HEK293 (cell line): ENCODE results near the gene SCUBE3.

Experiments
- CTCF ChIA-PET: fragments of 350-600 bp; formaldehyde crosslinking; extraction: SDS; loops from one replicate; lab custom pipeline; 2021; ENCODE audit warnings: antibody characterized with exemption; lab: Yijun Ruan, JAX
- POLR2A ChIA-PET: fragments of 300-600 bp; formaldehyde crosslinking; extraction: SDS; loops from one replicate; lab custom pipeline; 2020; ENCODE audit warnings: antibody characterized with exemption, inconsistent platforms; lab: Yijun Ruan, JAX
- H3K27ac ChIP-seq: fragments of 200-500 bp; sonication (Bioruptor generic); 2 replicates; pipeline ENCODE4 v1.5.1; 2014; ENCODE audit warnings: low read depth, low read length, control low read depth, inconsistent platforms; ENCODE audit errors: extremely low read depth
- H3K36me3 ChIP-seq, 2 experiments: fragments of 200-500 bp in 1 of 2; sonication (Bioruptor generic) in 1 of 2; 1 replicate in 1 of 2; 2 replicates in 1 of 2; pipeline ENCODE4 v1.5.1; 2014 to 2017; ENCODE audit warnings: inconsistent platforms in 2 of 2, low read length in 2 of 2; ENCODE audit not compliant: control insufficient read depth in 2 of 2, insufficient read depth in 1 of 2
- H3K4me1 ChIP-seq: fragments of 200-500 bp; sonication (Bioruptor generic); 2 replicates; pipeline ENCODE4 v1.5.1; 2014; ENCODE audit warnings: mild to moderate bottlenecking, low read length, inconsistent platforms; ENCODE audit not compliant: control insufficient read depth, insufficient read depth
- H3K4me3 ChIP-seq: 2 replicates; pipeline ENCODE4 v1.5.1; 2011; ENCODE audit warnings: low read depth, mild to moderate bottlenecking, control low read depth, low read length, moderate library complexity
- H3K9me3 ChIP-seq: fragments of 200-500 bp; sonication (Bioruptor generic); 2 replicates; pipeline ENCODE4 v1.5.1; 2014; ENCODE audit warnings: low read depth, low read length, inconsistent platforms; ENCODE audit not compliant: control insufficient read depth, insufficient read depth
- TRIM28 ChIP-seq: IDR thresholded peaks from 2 replicates; pipeline ENCODE4 v1.6.1; 2011; ENCODE audit warnings: low read length, control low read depth, borderline replicate concordance
- WT1 ChIP-seq: fragments of 450-650 bp; formaldehyde crosslinking; IDR thresholded peaks from 2 replicates; pipeline ENCODE4 v1.5.1; 2016; ENCODE audit warnings: missing biosample characterization, missing genetic modification characterization
- YY2 ChIP-seq: fragments of 450-650 bp; formaldehyde crosslinking; IDR thresholded peaks from 2 replicates; pipeline ENCODE4 v1.5.1; 2016; ENCODE audit warnings: missing biosample characterization, missing genetic modification characterization
- ZBTB17 ChIP-seq: fragments of 450-650 bp; formaldehyde crosslinking; IDR thresholded peaks from 2 replicates; pipeline ENCODE4 v1.5.1; 2016; ENCODE audit warnings: missing biosample characterization, missing genetic modification characterization
- ZBTB48 ChIP-seq: fragments of 450-650 bp; formaldehyde crosslinking; IDR thresholded peaks from 2 replicates; pipeline ENCODE4 v1.5.1; 2016; ENCODE audit warnings: missing biosample characterization, missing genetic modification characterization
- ZNF175 ChIP-seq: fragments of 450-650 bp; formaldehyde crosslinking; IDR thresholded peaks from 2 replicates; pipeline ENCODE4 v1.5.1; 2016; ENCODE audit warnings: missing biosample characterization, missing genetic modification characterization
- ZNF398 ChIP-seq: fragments of 450-650 bp; formaldehyde crosslinking; IDR thresholded peaks from 2 replicates; pipeline ENCODE4 v1.5.1; 2017; ENCODE audit warnings: missing biosample characterization, missing genetic modification characterization
- ZNF423 ChIP-seq: fragments of 450-650 bp; formaldehyde crosslinking; IDR thresholded peaks from 2 replicates; pipeline ENCODE4 v1.5.1; 2016; ENCODE audit warnings: missing biosample characterization, missing genetic modification characterization
- ZNF510 ChIP-seq: fragments of 450-650 bp; formaldehyde crosslinking; IDR thresholded peaks from 2 replicates; pipeline ENCODE4 v1.5.1; 2018; ENCODE audit warnings: mild to moderate bottlenecking, missing genetic modification characterization, missing biosample characterization; ENCODE audit not compliant: insufficient replicate concordance
- ZNF514 ChIP-seq: fragments of 450-650 bp; formaldehyde crosslinking; IDR thresholded peaks from 2 replicates; pipeline ENCODE4 v1.5.1; 2016; ENCODE audit warnings: missing biosample characterization, missing genetic modification characterization
- ZNF560 ChIP-seq: fragments of 450-650 bp; formaldehyde crosslinking; IDR thresholded peaks from 2 replicates; pipeline ENCODE4 v1.5.1; 2017; ENCODE audit warnings: missing biosample characterization, missing genetic modification characterization, borderline replicate concordance
- ZNF707 ChIP-seq: fragments of 450-650 bp; formaldehyde crosslinking; IDR thresholded peaks from 2 replicates; pipeline ENCODE4 v1.5.1; 2016; ENCODE audit warnings: missing biosample characterization, missing genetic modification characterization
- ZNF776 ChIP-seq: fragments of 450-650 bp; formaldehyde crosslinking; IDR thresholded peaks from 2 replicates; pipeline ENCODE4 v1.5.0; 2017; ENCODE audit warnings: missing biosample characterization, missing genetic modification characterization, borderline replicate concordance
- TF ChIP-seq, protein P1 (sequence below): fragments of 450-650 bp; formaldehyde crosslinking; IDR thresholded peaks from 2 replicates; pipeline ENCODE4 v1.5.1; 2017; ENCODE audit warnings: missing biosample characterization, missing genetic modification characterization
- TF ChIP-seq, protein P2 (sequence below): fragments of 450-650 bp; formaldehyde crosslinking; IDR thresholded peaks from 2 replicates; pipeline ENCODE4 v1.5.1; 2016; ENCODE audit warnings: missing biosample characterization, missing genetic modification characterization
- TF ChIP-seq, protein P3 (sequence below): fragments of 450-650 bp; formaldehyde crosslinking; IDR thresholded peaks from 2 replicates; pipeline ENCODE4 v1.5.1; 2016; ENCODE audit warnings: missing biosample characterization, missing genetic modification characterization, borderline replicate concordance
- TF ChIP-seq, protein P4 (sequence below): fragments of 450-650 bp; formaldehyde crosslinking; IDR thresholded peaks from 2 replicates; pipeline ENCODE4 v1.5.1; 2016; ENCODE audit warnings: missing biosample characterization, missing genetic modification characterization

SCUBE3 gene

DNA sequence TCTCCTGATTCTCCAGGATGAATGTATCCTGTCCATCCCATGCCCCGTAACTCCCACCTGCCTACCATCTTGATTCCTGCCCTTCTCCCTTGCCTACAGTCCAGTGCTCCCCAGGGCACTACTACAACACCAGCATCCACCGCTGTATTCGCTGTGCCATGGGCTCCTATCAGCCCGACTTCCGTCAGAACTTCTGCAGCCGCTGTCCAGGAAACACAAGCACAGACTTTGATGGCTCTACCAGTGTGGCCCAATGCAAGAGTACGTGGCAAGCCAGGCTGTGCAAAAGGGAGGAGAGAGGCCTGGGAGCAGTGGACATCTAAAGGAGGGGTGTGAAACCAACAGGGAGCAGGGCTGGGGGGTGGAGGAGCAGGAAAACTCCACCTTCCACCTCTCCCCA lies 30.8 kb downstream of the SCUBE3 start:
- TF ChIP-seq WT1 (tag by site-specific recombination) (no peak), ZNF514 (tag by site-specific recombination) (no peak), ZNF510 (no peak), ZBTB48 (tag by site-specific recombination) (no peak), ZNF175 (tag by site-specific recombination) (no peak), ZBTB17 (tag by site-specific recombination) (no peak), YY2 (tag by site-specific recombination) (no peak), TRIM28 (no peak), ZNF560 (tag by site-specific recombination) (no peak), ZNF776 (tag by site-specific recombination) (no peak), ZNF423 (tag by site-specific recombination) (no peak), ZNF398 (no peak), ZNF707 (tag by site-specific recombination) (no peak)
- TF ChIP-seq, protein P1, sequence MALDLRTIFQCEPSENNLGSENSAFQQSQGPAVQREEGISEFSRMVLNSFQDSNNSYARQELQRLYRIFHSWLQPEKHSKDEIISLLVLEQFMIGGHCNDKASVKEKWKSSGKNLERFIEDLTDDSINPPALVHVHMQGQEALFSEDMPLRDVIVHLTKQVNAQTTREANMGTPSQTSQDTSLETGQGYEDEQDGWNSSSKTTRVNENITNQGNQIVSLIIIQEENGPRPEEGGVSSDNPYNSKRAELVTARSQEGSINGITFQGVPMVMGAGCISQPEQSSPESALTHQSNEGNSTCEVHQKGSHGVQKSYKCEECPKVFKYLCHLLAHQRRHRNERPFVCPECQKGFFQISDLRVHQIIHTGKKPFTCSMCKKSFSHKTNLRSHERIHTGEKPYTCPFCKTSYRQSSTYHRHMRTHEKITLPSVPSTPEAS (tag by site-specific recombination) = no peak
- TF ChIP-seq, protein P2, sequence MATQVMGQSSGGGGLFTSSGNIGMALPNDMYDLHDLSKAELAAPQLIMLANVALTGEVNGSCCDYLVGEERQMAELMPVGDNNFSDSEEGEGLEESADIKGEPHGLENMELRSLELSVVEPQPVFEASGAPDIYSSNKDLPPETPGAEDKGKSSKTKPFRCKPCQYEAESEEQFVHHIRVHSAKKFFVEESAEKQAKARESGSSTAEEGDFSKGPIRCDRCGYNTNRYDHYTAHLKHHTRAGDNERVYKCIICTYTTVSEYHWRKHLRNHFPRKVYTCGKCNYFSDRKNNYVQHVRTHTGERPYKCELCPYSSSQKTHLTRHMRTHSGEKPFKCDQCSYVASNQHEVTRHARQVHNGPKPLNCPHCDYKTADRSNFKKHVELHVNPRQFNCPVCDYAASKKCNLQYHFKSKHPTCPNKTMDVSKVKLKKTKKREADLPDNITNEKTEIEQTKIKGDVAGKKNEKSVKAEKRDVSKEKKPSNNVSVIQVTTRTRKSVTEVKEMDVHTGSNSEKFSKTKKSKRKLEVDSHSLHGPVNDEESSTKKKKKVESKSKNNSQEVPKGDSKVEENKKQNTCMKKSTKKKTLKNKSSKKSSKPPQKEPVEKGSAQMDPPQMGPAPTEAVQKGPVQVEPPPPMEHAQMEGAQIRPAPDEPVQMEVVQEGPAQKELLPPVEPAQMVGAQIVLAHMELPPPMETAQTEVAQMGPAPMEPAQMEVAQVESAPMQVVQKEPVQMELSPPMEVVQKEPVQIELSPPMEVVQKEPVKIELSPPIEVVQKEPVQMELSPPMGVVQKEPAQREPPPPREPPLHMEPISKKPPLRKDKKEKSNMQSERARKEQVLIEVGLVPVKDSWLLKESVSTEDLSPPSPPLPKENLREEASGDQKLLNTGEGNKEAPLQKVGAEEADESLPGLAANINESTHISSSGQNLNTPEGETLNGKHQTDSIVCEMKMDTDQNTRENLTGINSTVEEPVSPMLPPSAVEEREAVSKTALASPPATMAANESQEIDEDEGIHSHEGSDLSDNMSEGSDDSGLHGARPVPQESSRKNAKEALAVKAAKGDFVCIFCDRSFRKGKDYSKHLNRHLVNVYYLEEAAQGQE = no peak
- TF ChIP-seq, protein P3, sequence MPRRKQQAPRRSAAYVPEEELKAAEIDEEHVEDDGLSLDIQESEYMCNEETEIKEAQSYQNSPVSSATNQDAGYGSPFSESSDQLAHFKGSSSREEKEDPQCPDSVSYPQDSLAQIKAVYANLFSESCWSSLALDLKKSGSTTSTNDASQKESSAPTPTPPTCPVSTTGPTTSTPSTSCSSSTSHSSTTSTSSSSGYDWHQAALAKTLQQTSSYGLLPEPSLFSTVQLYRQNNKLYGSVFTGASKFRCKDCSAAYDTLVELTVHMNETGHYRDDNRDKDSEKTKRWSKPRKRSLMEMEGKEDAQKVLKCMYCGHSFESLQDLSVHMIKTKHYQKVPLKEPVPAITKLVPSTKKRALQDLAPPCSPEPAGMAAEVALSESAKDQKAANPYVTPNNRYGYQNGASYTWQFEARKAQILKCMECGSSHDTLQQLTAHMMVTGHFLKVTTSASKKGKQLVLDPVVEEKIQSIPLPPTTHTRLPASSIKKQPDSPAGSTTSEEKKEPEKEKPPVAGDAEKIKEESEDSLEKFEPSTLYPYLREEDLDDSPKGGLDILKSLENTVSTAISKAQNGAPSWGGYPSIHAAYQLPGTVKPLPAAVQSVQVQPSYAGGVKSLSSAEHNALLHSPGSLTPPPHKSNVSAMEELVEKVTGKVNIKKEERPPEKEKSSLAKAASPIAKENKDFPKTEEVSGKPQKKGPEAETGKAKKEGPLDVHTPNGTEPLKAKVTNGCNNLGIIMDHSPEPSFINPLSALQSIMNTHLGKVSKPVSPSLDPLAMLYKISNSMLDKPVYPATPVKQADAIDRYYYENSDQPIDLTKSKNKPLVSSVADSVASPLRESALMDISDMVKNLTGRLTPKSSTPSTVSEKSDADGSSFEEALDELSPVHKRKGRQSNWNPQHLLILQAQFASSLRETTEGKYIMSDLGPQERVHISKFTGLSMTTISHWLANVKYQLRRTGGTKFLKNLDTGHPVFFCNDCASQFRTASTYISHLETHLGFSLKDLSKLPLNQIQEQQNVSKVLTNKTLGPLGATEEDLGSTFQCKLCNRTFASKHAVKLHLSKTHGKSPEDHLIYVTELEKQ (tag by site-specific recombination) = no peak
- TF ChIP-seq, protein P4, sequence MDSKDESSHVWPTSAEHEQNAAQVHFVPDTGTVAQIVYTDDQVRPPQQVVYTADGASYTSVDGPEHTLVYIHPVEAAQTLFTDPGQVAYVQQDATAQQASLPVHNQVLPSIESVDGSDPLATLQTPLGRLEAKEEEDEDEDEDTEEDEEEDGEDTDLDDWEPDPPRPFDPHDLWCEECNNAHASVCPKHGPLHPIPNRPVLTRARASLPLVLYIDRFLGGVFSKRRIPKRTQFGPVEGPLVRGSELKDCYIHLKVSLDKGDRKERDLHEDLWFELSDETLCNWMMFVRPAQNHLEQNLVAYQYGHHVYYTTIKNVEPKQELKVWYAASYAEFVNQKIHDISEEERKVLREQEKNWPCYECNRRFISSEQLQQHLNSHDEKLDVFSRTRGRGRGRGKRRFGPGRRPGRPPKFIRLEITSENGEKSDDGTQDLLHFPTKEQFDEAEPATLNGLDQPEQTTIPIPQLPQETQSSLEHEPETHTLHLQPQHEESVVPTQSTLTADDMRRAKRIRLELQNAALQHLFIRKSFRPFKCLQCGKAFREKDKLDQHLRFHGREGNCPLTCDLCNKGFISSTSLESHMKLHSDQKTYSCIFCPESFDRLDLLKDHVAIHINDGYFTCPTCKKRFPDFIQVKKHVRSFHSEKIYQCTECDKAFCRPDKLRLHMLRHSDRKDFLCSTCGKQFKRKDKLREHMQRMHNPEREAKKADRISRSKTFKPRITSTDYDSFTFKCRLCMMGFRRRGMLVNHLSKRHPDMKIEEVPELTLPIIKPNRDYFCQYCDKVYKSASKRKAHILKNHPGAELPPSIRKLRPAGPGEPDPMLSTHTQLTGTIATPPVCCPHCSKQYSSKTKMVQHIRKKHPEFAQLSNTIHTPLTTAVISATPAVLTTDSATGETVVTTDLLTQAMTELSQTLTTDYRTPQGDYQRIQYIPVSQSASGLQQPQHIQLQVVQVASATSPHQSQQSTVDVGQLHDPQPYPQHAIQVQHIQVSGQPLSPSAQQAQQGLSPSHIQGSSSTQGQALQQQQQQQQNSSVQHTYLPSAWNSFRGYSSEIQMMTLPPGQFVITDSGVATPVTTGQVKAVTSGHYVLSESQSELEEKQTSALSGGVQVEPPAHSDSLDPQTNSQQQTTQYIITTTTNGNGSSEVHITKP = no peak

More for the DNA sequence above, 30.8 kb downstream of the SCUBE3 start:
- Histone ChIP-seq H3K27ac (no peak overlapping the region), H3K36me3 (peaks cover 5 to 50% of the 10 kb centered on the region in 2 experiments; a peak in 2 of 3 replicates), H3K9me3 (no peaks in the 10 kb centered on the region), H3K4me3 (no peak overlapping the region), H3K4me1 (no peaks in the 10 kb centered on the region)
- ChIA-PET CTCF (interaction anchor here (0.8 to 9.4 kb wide), 4 partner anchors 11 to 98 kb away, joined by 3 to 191 read pairs (median 86); partner anchors contain the start of gene SCUBE3), POLR2A (no interaction called here)
